Measurements from ENCODE around the gene CIDEB.

The CIDEB gene

DNA sequence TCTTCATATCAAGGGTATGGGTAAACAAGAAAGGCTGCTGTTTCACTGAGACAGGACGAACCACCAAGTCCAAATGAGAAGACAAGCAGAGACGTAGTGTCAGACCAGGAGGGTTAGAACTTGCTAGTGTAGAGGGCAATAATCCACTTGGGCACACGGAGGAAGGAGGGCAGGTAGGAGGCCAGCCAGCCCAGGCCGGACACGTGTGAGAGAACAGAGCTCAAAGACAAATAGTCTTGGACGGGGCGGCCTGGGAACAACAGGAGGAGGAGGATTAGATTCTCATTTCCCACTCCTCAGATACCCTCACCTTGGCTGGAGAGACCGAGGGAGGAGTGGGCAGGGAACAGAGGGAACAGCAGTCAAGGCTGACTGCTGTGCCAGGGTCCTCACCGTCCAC is 17.0 kb downstream of the CIDEB start:
- DNase-seq (ENCODE audit: low read depth): no peak

DNA sequence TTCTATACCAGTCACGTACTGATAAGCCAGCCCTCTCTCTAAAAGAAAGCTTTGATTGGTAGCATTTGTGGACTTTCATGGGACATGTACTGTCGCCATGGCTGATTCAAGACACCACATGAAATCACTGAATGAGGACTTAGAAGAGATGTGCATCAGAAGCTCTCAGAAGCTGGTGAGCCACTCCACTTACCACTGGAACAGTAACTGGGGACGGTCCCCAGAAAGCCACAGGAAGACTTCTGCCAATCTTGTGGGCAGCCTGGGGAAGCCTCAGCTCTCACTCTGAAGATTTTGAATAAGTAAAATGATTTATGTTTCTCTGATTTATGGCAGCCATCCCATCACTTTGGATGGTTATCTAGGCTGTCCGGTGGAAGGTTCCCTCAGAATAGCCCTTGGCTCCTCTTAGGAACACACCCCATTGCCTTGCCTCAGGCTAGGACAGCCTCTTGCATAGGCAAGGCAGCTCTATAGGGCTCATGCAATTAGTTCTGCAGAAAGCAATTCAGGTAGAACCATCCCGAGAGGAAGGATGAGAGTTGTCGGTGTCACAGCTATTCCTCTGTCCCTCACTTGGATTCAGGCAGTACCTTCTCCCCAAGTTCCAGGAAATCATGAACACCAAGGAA is 18.0 kb downstream of the CIDEB start:
- no peak for DNase-seq (ENCODE audit: low read depth)

DNA sequence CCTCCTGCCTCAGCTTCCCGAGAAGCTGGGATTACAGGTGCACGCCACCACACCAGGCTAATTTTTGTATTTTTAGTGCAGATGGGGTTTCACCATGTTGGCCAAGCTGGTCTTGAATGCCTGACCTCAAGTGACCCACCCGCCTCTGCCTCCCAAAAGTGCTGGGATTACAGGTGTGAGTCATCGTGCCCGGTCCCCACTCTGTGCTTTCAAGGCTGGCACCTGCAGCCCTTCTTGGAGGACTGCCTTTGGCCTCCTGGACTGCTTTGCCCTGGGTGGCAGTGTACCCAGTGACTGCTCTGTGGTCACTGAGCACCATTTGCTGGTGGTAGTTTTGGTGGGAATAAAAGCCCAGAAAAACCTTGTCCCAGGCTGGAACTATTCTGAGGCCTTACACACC is 20.8 kb downstream of the CIDEB start:
- no peak for DNase-seq (ENCODE audit: low read depth)

DNA sequence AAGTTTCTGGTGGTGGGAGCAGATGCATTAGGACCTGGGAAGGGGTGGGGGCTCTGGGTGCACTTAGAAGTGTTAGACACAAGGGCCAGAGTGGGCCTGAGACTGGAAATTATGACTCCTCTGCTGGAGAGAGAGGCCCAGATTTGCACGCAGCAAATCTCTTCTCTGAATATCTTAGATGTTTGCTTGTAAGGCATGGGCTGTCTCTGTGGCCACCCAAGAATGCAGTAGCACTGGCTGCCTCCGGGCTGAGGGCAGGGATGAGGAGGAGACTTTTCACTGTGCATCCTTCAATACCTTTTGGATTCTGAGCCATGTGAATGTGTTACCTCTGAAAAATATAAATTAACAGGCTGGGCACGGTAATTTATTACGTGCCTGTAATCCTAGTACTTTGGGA is 22.4 kb downstream of the CIDEB start:
- no peak for DNase-seq (ENCODE audit: low read depth)

DNA sequence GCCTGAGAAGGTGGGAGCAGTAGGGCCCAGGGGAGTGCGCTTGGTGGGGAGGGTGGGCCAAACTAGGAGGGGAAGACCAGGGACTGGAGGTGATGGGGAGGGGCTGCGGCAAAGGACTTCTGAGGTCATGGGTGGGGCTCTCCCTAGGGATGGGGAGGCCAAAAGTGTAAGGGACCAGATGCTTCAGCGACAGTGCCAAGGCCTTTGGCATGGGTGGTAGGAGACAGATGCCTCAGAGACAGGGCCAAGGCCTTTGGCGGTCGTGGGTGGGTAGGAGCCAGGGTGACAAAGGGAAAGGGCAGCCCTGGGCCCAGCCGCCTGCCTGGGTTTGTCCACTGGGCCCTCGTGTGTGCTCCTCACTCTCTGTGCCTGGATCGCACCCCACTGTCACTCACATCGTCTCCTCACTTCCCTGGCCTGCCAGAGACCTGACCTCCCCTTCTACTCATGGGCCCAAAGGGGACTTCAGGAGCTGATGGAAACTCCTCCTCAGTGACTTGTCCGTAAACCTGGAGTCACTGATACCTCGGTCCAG is 23.2 kb downstream of the CIDEB start:
- DNase-seq (ENCODE audit: low read depth): no peak

DNA sequence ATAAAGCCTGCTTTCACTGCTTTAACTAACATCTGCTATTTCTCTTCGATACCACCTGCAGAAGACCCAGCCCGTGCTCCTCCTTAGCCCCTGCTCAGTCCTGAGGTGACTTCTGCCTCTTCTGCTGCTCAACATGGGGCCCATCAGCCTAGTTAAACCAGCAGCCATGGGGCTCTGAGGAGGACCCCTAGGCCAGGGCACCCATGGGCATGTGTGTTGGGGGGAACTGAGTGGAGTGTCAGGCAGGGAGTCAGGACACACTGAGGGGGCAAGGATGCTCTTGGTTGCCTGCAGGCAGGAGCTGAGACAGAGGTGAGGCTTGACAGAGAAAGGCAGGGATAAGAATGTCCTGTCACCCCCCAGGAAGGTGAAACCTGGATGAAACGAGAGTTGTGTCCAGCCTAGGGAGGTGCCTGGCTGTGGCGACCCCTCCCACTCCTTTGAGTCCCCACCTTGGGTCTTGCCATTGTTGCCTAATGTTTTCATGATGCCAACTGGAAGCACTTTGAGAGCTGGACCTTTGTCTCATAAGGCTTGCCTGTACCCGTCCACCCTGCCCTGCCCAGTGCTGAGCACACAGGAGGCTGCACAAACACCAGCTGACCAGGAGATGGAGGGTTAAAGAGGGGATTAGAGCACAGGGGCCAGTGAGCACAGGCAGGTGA is 23.8 kb downstream of the CIDEB start:
- no peak for DNase-seq (ENCODE audit: low read depth)

DNA sequence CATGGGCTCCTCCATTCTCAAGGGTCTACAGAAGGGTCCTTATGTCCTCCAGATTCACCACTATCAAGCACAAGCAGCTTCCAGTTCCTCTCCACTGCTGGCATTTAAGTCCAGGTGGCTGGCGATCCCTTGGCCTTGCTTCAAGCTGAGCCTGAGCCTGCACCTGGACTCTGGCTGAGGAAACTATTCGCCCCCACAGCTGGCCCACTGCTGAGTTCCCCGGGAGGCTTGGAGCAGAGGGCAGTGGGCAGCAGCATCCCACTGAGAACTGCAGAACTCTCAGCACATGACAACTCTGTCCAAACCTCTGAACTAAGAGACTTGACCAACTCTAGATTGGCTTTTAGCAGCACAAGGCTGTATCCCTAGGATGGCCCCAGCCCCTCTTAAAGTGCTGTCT is 25.0 kb downstream of the CIDEB start:
- DNase-seq (ENCODE audit: low read depth): no peak

DNA sequence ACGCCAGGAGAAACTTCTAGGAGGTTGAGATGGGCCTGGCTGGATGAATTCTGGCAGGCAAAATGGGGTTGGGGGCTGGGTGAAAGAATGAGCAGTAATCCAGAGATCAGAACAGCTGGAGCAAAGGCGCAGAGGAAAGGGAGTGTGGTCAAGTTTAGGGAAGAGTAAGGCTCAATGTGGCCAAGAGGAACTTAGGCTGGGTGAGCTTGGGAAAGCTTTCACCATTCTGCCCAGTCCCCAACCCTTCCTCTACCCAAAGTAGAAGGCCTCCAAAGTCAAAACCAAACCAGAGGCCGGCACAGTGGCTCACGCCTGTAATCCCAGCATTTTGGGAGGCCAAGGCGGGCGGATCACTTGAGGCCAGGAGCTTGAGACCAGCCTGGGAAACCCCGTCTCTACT is 26.1 kb downstream of the CIDEB start:
- no peak for DNase-seq (ENCODE audit: low read depth)

DNA sequence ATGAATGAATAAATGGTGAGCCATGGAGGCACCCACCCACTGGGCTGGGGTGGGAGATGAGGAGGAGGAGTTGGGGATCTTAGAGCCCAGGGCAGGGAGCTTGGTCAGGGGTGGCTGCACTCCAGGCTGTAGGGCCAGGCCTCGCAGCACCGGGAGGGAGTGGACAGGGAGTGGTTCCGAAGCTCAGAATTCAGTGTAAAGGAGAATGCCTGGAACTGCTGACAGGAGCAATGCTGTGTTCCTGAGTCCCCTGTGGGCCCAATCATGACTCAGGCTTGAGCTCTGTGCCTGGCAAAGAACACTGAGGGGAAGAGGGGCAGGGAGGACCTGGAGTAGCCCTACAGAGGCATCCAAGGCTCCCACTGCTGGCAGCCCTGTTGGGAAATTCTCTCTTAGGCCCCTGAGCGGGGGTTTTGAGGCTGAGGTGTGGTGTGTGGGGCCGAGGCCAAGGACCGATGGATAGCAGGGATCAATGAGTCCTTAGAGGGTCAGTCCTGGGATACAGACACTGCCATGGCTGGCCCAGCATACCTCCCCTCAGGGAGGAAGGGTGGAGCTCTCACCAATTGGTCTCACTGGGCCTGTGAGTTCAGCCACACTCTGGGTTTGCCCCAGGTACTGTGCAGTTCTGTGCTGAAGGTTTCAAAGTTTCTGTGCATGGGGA is 26.8 kb downstream of the CIDEB start:
- DNase-seq (ENCODE audit: low read depth): no peak

DNA sequence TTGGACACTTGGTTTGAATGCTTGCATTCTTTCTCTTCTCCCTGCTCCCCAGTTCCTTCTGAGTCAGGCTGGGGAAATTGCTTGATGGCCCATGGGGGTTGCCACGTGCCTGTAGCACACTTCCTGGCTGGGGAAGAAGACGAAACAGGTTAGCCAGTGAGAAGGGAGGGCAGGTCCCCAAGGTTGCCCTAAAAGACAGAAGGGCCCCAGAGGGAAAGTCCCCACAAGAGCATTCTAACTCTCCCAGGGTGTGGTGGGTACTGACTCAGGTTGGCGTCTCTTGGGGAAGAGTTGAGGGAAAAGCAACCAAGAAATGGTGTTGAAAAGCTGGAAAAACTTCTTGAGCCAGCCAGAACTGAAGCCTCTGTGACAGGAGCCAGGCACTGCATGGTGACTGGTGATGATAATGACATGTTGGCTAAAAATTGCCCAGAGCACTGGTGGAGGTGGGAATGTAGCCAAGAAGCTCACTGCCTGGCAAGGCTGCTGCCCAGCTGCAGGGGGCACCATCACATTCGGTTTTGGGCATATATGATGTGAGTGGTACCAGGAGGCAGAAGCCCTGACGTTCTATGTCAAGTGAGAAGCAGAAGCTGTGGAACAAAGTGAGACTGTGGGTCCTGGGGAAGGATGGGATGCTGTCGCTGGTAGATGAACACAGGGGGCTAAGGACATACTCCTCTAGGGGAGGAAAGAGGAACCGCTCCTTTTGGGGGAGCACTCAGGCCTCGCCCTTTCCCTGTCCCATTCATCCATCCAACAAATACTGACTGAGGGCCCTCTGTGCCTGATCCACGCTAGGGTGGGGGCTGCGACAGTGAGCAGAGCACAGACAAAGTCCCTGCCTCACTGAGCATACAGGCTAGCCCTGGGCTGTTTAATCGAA is 28.2 kb downstream of the CIDEB start:
- no peak for DNase-seq (ENCODE audit: low read depth)

DNA sequence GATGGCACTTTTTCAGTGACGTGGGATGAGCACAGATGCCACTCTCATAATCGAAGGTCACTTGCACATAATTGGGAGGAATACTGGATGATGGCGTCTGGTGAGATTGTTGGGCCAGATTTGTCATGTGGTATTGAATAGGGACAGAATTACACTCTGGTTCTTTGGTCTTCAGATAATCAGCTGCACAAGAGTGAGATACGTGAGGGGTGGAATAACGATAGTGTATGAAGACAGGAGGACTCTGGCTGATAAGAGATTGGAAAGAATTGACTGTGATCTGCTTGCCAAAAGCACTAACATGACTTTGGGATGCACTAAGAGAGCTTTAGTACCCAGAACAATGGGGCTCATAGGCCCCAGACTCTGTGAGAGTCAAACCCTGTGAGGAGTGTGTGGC is 29.4 kb downstream of the CIDEB start:
- DNase-seq (ENCODE audit: low read depth): no peak

DNA sequence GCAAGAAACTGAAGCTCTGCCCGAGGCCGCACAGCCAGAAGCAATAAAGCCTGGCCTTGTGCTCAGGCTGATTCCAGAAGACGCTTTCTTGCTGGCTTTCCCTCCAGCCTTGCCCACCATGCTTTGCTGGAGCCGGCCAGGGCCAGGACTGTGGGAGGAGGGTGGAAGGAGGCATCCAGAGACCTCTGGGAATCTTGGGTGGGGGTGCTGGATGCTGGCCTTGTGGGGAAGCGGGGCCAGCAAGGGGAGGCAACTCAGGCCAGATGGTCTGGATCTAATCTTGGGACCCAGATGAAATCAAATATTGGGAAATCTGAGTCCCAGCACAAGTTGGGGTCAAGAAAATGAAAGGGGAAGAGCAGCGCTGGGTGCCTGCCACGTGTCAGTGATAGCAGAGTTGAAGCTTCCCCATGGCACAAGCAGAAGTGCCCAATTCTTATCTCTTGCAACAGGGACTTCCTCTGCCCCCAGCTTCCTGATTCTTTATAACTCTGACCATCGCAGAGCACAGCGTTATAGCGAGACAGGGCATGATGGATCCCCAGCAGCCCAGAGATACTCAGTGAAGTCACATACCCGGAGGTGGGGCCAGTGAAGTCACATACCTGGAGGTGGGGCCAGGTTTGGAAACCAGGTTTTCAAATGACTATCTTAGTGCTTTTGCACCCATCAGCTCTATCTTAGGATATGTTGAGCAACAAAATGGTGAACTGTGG is 30.0 kb downstream of the CIDEB start:
- no peak for DNase-seq (ENCODE audit: low read depth)

DNA sequence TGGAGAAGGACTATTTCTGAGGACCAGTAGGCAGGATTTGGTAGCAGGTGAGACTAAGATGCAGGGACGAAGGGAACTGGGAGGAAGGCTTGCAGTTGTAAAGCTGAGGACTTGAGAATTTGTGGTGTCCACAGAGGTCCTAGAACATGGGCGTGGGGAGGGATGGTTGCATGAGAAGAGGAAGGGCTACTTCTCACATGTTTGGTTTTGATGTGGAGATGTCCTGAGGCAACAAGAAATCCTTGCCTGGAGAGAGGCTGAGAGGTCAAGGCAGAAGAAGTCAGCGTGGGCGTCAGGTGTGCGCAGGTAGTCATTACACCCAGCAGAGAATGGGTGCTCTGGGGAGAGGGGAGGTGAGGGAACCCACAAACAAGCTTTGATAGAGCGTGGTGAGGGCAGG is 30.7 kb downstream of the CIDEB start:
- DNase-seq (ENCODE audit: low read depth): no peak

DNA sequence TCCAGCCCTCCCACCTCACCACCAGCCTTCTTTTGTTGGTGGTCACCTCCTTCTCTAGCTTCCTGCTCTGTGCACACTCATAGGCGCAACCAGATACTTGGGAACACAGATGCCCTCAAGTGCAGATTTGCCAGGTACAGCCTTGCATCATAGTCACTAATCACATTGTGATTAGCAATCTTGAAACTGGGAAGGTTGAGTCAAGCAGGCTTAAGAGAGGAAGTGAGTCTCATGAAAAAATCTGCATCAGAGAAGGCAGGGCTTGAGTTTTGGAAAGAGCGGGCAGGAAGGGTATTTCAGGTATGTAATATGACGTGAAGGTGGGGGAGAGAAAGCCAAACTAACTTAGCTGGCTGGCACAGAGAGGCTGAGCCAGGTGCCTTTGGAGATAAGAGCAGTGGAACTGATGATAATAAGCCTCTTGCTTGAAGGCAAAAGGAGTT is 33.7 kb downstream of the CIDEB start:
- no peak for DNase-seq (ENCODE audit: low read depth)

DNA sequence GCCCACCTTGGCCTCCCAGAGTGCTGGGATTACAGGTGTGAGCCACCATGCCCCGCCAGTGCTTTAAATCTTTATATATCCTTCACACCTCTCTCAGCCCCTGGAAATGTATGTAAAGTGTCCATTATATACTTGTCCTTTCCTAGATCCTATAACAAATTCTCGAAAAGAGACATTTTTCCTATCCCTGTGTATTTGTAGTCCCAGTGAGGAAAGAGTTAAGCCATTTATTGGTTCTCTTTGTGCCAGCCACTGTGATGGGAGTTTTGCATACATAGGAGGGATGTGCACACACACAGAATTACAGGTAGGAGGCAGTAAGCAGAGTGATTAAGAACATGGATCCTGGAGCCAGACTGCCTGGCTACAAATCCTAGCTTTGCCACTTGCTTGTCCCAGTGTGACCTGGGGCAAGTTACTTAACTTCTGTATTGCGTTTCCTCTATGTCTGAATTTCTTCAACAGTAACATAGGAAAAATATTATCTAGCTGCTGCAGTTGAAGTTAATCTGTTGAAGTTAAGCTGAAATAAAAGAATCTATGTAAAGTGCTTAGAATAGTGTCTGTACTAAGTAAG is 34.3 kb downstream of the CIDEB start:
- DNase-seq (ENCODE audit: low read depth): no peak

DNA sequence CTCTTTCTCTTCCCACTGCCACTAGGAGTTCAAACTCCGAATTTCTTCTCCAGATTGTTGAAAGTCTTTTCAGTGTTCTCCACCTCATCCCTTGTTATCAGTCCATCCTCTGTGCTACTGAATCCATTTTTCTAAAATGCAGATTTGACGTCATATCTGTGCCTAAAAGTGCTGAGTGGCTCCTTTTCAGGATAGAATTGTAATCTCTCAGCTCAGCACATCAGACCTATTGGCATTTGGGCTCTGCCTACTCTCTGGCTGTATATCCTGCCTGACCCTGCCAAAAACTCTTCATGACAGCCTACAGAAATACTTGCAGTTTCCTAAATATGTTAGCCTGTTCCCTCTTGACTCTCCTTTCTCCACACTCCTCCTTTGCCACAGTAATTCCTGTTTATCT is 35.3 kb downstream of the CIDEB start:
- no peak for DNase-seq (ENCODE audit: low read depth)

DNA sequence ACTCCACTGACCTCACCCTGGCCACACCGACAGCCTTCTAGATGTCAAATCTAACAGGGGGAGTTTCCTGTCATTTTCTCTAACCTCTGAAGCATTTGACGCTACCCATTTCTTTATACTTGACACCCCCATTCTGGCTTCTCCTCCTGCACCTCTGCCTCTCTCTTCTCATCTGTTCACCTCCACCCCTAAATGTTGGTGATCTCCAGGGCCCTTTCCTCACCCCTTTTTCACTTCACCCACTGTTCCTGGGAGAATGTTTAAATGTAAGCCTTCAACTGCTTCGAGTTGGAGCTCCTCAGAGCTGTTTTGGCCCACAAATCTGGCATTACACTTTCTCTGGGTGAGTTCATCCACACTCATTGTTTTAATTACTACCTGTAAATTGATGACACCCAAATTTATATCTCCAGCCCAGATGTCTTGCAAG is 35.9 kb downstream of the CIDEB start:
- DNase-seq (ENCODE audit: low read depth): no peak

DNA sequence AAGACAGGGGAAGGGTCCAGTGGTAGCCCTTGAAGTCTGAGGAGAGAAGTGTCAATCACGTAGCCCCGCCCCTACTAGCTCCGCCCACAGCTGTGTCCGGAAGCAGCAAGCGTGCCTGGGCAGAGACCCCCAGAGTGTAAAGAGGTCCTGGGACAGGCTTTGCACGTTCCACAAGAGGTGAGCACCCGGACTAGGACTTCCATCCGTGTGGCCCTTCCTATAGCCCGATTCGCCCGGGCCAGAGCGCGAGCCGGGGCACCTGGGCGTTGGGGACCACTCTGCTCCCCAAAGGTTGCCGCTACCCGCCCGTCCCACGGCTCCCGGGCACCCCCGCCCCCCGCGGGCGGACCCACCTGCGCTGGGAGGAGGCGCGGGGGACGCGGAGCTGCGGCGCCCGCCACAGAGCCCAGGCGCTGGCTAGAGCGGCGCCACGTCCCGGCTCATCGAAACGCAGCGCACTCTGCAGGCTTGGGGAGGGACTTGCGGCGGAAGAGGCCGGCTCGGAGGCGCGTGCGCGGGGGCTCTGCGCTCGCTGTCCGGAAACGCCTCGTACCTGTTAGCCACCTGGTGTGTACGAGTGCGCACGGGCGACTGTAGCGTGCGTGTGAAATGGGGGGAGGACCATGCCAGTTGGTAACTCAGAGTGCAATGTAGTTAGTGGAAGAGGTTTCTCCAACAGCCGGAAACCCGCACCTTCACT is 36.5 kb downstream of the CIDEB start, which contains the start of gene RABGGTA:
RABGGTA (minus strand) TSS at position 464 of the 700 bp plus-strand sequence. CDS start 482 bp downstream, outside the sequence.
- peak; percentile 56 for DNase-seq (ENCODE audit: low read depth)

DNA sequence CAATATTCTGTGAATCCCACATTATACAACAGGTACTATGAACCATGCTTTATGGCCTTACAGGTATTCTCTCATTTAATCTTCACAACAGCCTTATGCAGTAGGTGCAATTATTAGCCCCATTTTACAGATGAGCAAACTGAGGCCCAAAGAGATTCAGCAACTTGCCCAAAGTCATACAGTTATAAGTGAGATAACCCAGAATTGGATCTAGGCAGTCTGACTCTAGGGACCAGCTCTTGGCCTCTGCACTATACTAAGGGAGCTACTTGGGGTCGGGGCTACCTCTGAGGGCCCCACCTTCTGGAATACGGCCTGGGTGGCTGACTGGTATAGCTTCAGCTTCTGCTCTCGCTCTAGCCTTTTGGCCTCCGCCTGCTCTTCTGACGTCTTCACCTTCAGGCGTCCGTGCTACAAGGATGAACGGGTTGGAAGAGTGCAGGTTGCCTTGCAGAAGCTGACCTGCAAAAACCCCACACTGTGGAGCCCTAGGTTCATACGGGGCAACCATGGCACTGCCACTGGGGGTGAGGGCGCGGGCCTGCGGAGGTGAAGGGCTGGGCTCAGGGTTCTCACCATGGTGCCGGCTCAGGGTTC is 37.1 kb downstream of the CIDEB start:
- DNase-seq (ENCODE audit: low read depth): no peak

DNA sequence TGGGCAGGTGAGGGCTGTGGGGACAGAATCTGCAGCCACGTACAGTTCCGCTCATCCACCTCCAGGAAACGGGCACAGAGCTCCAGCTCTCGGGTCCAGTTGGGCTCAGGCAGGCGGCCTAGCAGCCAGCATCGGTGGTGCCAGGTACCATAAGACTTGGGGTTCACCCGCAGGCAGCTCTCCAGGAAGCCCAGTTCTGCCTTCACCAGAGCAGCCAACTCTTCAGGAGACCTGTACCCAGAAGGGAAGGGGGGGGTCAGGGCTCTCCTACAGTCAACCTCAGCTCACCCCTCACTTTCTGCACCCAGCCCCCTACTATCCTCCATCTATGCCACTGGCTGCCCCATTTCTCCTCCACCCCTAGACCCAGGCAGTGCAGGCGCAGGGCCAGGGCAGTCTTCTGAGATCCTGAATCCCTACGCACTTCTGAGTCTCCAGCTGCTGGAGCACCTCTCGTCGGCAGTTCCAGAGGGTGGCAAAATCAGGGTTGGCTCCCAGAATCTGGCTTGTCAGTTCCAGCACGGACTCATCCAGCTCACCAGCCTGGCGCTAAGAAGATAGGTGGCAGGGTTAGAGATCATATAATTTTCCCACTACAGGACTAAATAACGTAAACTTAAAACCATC is 37.8 kb downstream of the CIDEB start:
- DNase-seq (ENCODE audit: low read depth): no peak
